ENCODE measurements around the gene FLT3. TPM values are rescaled to one million over a fixed set of nuclear protein-coding genes. Genes with fewer than 3 reads are reported as not detected.

The FLT3 gene
- total and polyA plus RNA-seq, 2 donors (not counting 1 experiment from before 2014, with no cell fraction given) = 0.13 to 0.42 TPM

GRCh38 chr13:28131646-28132045 is 31.3 kb upstream of the FLT3 start:
- DNase-seq = no peak
- Histone ChIP-seq H3K9ac (ENCODE audit: low read length) (no peak overlapping the region), H3K4me3 (ENCODE audit: control extremely low read depth in 1 of 5, extremely low read depth in 1 of 5, insufficient read depth in 1 of 5, low read depth in 2 of 5, low read length in 4 of 5) (no peak overlapping the region), H3K9me3 (ENCODE audit: control extremely low read depth in 1 of 3, control insufficient read depth in 2 of 3, insufficient read depth in 1 of 3, low read length in 2 of 3) (no peaks in the 10 kb centered on the region), H3K79me2 (ENCODE audit: control insufficient read depth, insufficient read depth, low read length) (no peaks in the 10 kb centered on the region), H3K27me3 (replicated peaks in 1 of 4; ENCODE audit: control extremely low read depth in 1 of 4, control insufficient read depth in 3 of 4, insufficient read depth in 4 of 4, low read length in 3 of 4) (no peaks in the 10 kb centered on the region), H3K4me2 (replicated peaks; ENCODE audit: low read depth, low read length, poor library complexity, severe bottlenecking) (no peak overlapping the region), H3K27ac (ENCODE audit: low read length in 2 of 2) (no peak overlapping the region), H3K4me1 (ENCODE audit: control insufficient read depth in 2 of 2, insufficient read depth in 2 of 2, low read length in 2 of 2) (peaks cover 0 to 2% of the 10 kb centered on the region in 2 donors), H2AFZ (ENCODE audit: insufficient read depth, low read depth, low read length, poor library complexity, severe bottlenecking) (no peak overlapping the region), H4K20me1 (ENCODE audit: control insufficient read depth, insufficient read depth, low read length, poor library complexity, severe bottlenecking) (no peaks in the 10 kb centered on the region), H3K36me3 (replicated peaks in 1 of 2; ENCODE audit: control extremely low read depth in 1 of 2, control insufficient read depth in 1 of 2, extremely low read depth in 1 of 2, insufficient read depth in 2 of 2, low read length in 1 of 2) (no peaks in the 10 kb centered on the region)
- ChIA-PET CTCF (no interaction called here), POLR2A (no interaction called here)
- no peak overlapping the region for H3K4me3 Mint-ChIP-seq
- no peak for TF ChIP-seq EZH2 (IDR thresholded peaks at IDR 0.05; ENCODE audit: borderline replicate concordance, insufficient read depth, low read depth, low read length, poor library complexity, severe bottlenecking)
- TF ChIP-seq, protein P1, sequence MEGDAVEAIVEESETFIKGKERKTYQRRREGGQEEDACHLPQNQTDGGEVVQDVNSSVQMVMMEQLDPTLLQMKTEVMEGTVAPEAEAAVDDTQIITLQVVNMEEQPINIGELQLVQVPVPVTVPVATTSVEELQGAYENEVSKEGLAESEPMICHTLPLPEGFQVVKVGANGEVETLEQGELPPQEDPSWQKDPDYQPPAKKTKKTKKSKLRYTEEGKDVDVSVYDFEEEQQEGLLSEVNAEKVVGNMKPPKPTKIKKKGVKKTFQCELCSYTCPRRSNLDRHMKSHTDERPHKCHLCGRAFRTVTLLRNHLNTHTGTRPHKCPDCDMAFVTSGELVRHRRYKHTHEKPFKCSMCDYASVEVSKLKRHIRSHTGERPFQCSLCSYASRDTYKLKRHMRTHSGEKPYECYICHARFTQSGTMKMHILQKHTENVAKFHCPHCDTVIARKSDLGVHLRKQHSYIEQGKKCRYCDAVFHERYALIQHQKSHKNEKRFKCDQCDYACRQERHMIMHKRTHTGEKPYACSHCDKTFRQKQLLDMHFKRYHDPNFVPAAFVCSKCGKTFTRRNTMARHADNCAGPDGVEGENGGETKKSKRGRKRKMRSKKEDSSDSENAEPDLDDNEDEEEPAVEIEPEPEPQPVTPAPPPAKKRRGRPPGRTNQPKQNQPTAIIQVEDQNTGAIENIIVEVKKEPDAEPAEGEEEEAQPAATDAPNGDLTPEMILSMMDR (IDR thresholded peaks at IDR 0.05) = no peak
- intact Hi-C loops (cut with micrococcal nuclease) = loop anchor here (10.0 kb wide), 1 partner anchor 1947 kb away; no protein-coding TSS in a partner anchor
- peaks cover 10% of the 10 kb centered on the region for H3K4me1 Mint-ChIP-seq
- H3K27ac Mint-ChIP-seq = no peak overlapping the region
- no peaks in the 10 kb centered on the region for H3K27me3 Mint-ChIP-seq
- ATAC-seq (ENCODE audit: low read depth) = no peak
- 96% methylated on average over 11 of the region's 11 CpGs for WGBS (ENCODE audit: insufficient coverage)
- H3K9me3 Mint-ChIP-seq (ENCODE audit: insufficient read depth) = no peaks in the 10 kb centered on the region

DNA sequence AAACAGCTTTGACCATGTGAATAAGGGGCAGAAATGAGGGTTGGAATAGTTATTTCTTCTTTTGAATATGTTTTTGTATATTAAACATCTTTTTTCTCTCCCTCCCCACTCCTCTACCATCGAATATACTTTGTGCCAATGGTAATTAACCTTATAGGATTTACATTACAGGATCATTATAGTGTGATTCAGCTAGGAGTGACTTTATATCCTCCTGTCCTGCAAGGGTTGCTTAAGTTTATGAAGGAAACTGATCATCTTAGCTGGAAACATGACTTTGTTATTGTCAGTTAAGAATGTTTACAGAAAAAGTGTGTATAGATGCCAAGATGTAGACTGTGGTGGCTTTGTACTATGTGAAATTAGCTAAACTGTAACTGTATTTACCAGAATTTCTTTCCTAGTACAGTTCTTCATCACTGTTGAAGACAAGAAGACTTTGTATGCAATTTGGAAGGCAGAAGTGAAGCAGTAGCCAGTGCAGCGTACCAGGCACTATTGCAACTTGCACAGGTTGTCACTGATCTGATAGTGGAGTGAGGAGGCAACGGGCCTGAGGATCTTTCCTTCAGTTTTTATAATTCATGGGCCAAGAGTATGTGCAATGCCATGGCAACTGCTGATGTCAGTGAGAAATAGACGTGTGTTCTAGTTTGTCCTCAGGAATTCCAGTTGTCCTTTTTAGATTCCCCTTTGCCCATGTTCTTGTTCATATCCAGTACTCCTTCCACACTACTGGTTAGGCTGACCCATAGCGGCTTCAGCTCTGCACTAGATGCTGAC is 29.7 kb upstream of the FLT3 start:
- POLR2A ChIA-PET = no interaction called here
- H3K9ac ChIP-seq (ENCODE audit: low read length) = no peak overlapping the region

More for the DNA sequence above, 29.7 kb upstream of the FLT3 start:
- Histone ChIP-seq H3K27ac (ENCODE audit: low read length in 2 of 2) (no peak overlapping the region), H4K20me1 (ENCODE audit: control insufficient read depth, insufficient read depth, low read length, poor library complexity, severe bottlenecking) (no peaks in the 10 kb centered on the region), H3K4me1 (ENCODE audit: control insufficient read depth in 2 of 2, insufficient read depth in 2 of 2, low read length in 2 of 2) (no peaks in the 10 kb centered on the region), H3K27me3 (replicated peaks in 1 of 4; ENCODE audit: control extremely low read depth in 1 of 4, control insufficient read depth in 3 of 4, insufficient read depth in 4 of 4, low read length in 3 of 4) (no peaks in the 10 kb centered on the region), H3K4me3 (ENCODE audit: control extremely low read depth in 1 of 5, extremely low read depth in 1 of 5, insufficient read depth in 1 of 5, low read depth in 2 of 5, low read length in 4 of 5) (no peak overlapping the region), H3K79me2 (ENCODE audit: control insufficient read depth, insufficient read depth, low read length) (no peaks in the 10 kb centered on the region), H3K36me3 (replicated peaks in 1 of 2; ENCODE audit: control extremely low read depth in 1 of 2, control insufficient read depth in 1 of 2, extremely low read depth in 1 of 2, insufficient read depth in 2 of 2, low read length in 1 of 2) (no peaks in the 10 kb centered on the region), H2AFZ (ENCODE audit: insufficient read depth, low read depth, low read length, poor library complexity, severe bottlenecking) (no peak overlapping the region), H3K4me2 (replicated peaks; ENCODE audit: low read depth, low read length, poor library complexity, severe bottlenecking) (no peak overlapping the region), H3K9me3 (ENCODE audit: control extremely low read depth in 1 of 3, control insufficient read depth in 2 of 3, insufficient read depth in 1 of 3, low read length in 2 of 3) (no peaks in the 10 kb centered on the region)
- CTCF ChIA-PET = no interaction called here
- Mint-ChIP-seq H3K4me1 (peaks cover 9% of the 10 kb centered on the region), H3K27me3 (no peaks in the 10 kb centered on the region), H3K4me3 (no peak overlapping the region), H3K9me3 (ENCODE audit: insufficient read depth) (no peaks in the 10 kb centered on the region), H3K27ac (no peak overlapping the region)
- WGBS (ENCODE audit: insufficient coverage) = 100% methylated on average over 3 of the region's 5 CpGs
- no peak for TF ChIP-seq EZH2 (IDR thresholded peaks at IDR 0.05; ENCODE audit: borderline replicate concordance, insufficient read depth, low read depth, low read length, poor library complexity, severe bottlenecking)
- TF ChIP-seq, protein P1 (IDR thresholded peaks at IDR 0.05) = no peak
- DNase-seq (no peak), ATAC-seq (ENCODE audit: low read depth) (no peak)
- intact Hi-C loops (cut with micrococcal nuclease) = loop anchor here (10.0 kb wide), 1 partner anchor 1945 kb away; no protein-coding TSS in a partner anchor
